ENCODE measurements around the gene PCMTD2. TPM values are rescaled to one million over a fixed set of nuclear protein-coding genes. Genes with fewer than 3 reads are reported as not detected.
"Not testable (repeated sequence)": the region's sequence is repeated elsewhere in the genome, so short reads cannot be mapped to it uniquely, and the experiment has no call there.

Gene PCMTD2
- total RNA-seq, 1 experiment from 2014 or later, result 57.1 TPM

GRCh38 chr20:64286447-64287263 is 31.1 kb downstream of the PCMTD2 start:
- DNase-seq (ENCODE audit: low read depth), result not testable (repeated sequence)

GRCh38 chr20:64287264-64287590 is 31.7 kb downstream of the PCMTD2 start:
- not testable (repeated sequence) for DNase-seq (ENCODE audit: low read depth)

- not testable (repeated sequence) for DNase-seq (ENCODE audit: low read depth)
Measured at GRCh38 chr20:64292167-64292566, 36.6 kb downstream of the PCMTD2 start.

GRCh38 chr20:64303086-64303485 is 47.5 kb downstream of the PCMTD2 start:
- DNase-seq (ENCODE audit: low read depth), result not testable (repeated sequence)

- not testable (repeated sequence) for DNase-seq (ENCODE audit: low read depth)
Measured at GRCh38 chr20:64313761-64314160, 58.2 kb downstream of the PCMTD2 start.

- not testable (repeated sequence) for DNase-seq (ENCODE audit: low read depth)
Measured at GRCh38 chr20:64315381-64315780, 59.8 kb downstream of the PCMTD2 start.

GRCh38 chr20:64315884-64316283 is 60.3 kb downstream of the PCMTD2 start:
- not testable (repeated sequence) for DNase-seq (ENCODE audit: low read depth)

GRCh38 chr20:64316415-64317083 is 61.0 kb downstream of the PCMTD2 start:
- DNase-seq (ENCODE audit: low read depth), result peak; percentile 30

- DNase-seq (ENCODE audit: low read depth), result not testable (repeated sequence)
Measured at GRCh38 chr20:64317331-64317730, 61.8 kb downstream of the PCMTD2 start.

- DNase-seq (ENCODE audit: low read depth), result not testable (repeated sequence)
Measured at GRCh38 chr20:64318056-64318455, 62.5 kb downstream of the PCMTD2 start.

GRCh38 chr20:64322031-64322789 is 66.7 kb downstream of the PCMTD2 start:
- not testable (repeated sequence) for DNase-seq (ENCODE audit: low read depth)

Other genes with a start within 250 kb of the PCMTD2 start
- 1.1 and 1.8 TPM in 2 replicates for gene C20orf204, start 219.6 kb upstream of the PCMTD2 start, total RNA-seq (2014; rRNA removed; shearing (Covaris generic))
- gene SOX18, start 206.1 kb upstream of the PCMTD2 start, total RNA-seq (2014; rRNA removed; shearing (Covaris generic)), result not detected in 2 replicates
- 21.7 and 26.0 TPM in 2 replicates for gene TCEA2, start 192.6 kb upstream of the PCMTD2 start, total RNA-seq (2014; rRNA removed; shearing (Covaris generic))
- gene RGS19, start 176.2 kb upstream of the PCMTD2 start, total RNA-seq (2014; rRNA removed; shearing (Covaris generic)), result 18.2 and 25.6 TPM in 2 replicates
- gene OPRL1, start 175.7 kb upstream of the PCMTD2 start, total RNA-seq (2014; rRNA removed; shearing (Covaris generic)), result 0.33 and 0.51 TPM in 2 replicates
- gene LKAAEAR1, start 171.3 kb upstream of the PCMTD2 start, total RNA-seq (2014; rRNA removed; shearing (Covaris generic)), result 0.95 TPM in 1 of 2 replicates, not detected in the other
- not detected in 2 replicates for gene NPBWR2, start 148.2 kb upstream of the PCMTD2 start, total RNA-seq (2014; rRNA removed; shearing (Covaris generic))
- 0.06 TPM in 1 of 2 replicates, not detected in the other for gene MYT1, start 91.3 kb upstream of the PCMTD2 start, total RNA-seq (2014; rRNA removed; shearing (Covaris generic))

Data from Daoy (cell line).